Measurements from ENCODE around the gene ATRNL1. TPM values are rescaled to one million over a fixed set of nuclear protein-coding genes. Genes with fewer than 3 reads are reported as not detected.

ATRNL1 gene
- total and polyA plus RNA-seq, 4 donors: 0.40 to 26.9 (median 5.3) TPM

GRCh38 chr10:115933098-115933497, 839.9 kb downstream of the ATRNL1 start:
- Histone ChIP-seq H3K9ac (ENCODE audit: low read depth in 1 of 2, low read length in 2 of 2) (no peak overlapping the region), H3K27me3 (ENCODE audit: control insufficient read depth in 4 of 4, insufficient read depth in 4 of 4, low read length in 3 of 4) (no peaks in the 10 kb centered on the region), H3K27ac (ENCODE audit: low read depth in 1 of 2, low read length in 2 of 2) (no peak overlapping the region), H3K4me1 (ENCODE audit: control insufficient read depth in 4 of 4, insufficient read depth in 4 of 4, low read length in 3 of 4) (no peaks in the 10 kb centered on the region), H3K36me3 (ENCODE audit: control insufficient read depth in 4 of 4, insufficient read depth in 3 of 4, low read depth in 1 of 4, low read length in 3 of 4) (no peaks in the 10 kb centered on the region), H3K9me3 (ENCODE audit: control insufficient read depth in 4 of 4, low read length in 3 of 4) (no peaks in the 10 kb centered on the region), H3K4me3 (ENCODE audit: low read depth in 1 of 3, low read length in 3 of 3) (no peak overlapping the region)
- 97% methylated on average over 2 of the region's 2 CpGs for WGBS
- TF ChIP-seq HNF4A (conservative IDR thresholded peaks at IDR 0.05) (no peak), TAF1 (conservative IDR thresholded peaks at IDR 0.05) (no peak), CTCF (IDR thresholded peaks at IDR 0.05; ENCODE audit: low read depth, low read length, missing input control) (no peak), SP1 (IDR thresholded peaks at IDR 0.05) (no peak), NR2F2 (IDR thresholded peaks at IDR 0.05) (no peak), RXRA (IDR thresholded peaks at IDR 0.05) (no peak), FOXA1 (IDR thresholded peaks at IDR 0.05) (no peak), REST (IDR thresholded peaks at IDR 0.05) (no peak), FOXA2 (IDR thresholded peaks at IDR 0.05) (no peak), ZBTB33 (IDR thresholded peaks at IDR 0.05) (no peak), YY1 (IDR thresholded peaks at IDR 0.05) (no peak), EGR1 (IDR thresholded peaks at IDR 0.05; ENCODE audit: low read depth in 2 of 2) (no peak), HNF4G (IDR thresholded peaks at IDR 0.05) (no peak), MAX (IDR thresholded peaks at IDR 0.05) (no peak), GABPA (IDR thresholded peaks at IDR 0.05 in 1 of 2, conservative IDR thresholded peaks at IDR 0.05 in 1 of 2) (no peak)
- no peak for DNase-seq (ENCODE audit: low spot score)

- H3K27me3 ChIP-seq (ENCODE audit: control insufficient read depth in 4 of 4, insufficient read depth in 4 of 4, low read length in 3 of 4): no peaks in the 10 kb centered on the region
- H3K36me3 ChIP-seq (ENCODE audit: control insufficient read depth in 4 of 4, insufficient read depth in 3 of 4, low read depth in 1 of 4, low read length in 3 of 4): no peaks in the 10 kb centered on the region
- no peak overlapping the region for H3K4me3 ChIP-seq (ENCODE audit: low read depth in 1 of 3, low read length in 3 of 3)
- H3K9ac ChIP-seq (ENCODE audit: low read depth in 1 of 2, low read length in 2 of 2): no peak overlapping the region
- no peaks in the 10 kb centered on the region for H3K9me3 ChIP-seq (ENCODE audit: control insufficient read depth in 4 of 4, low read length in 3 of 4)
- WGBS: 89% methylated on average over 2 of the region's 2 CpGs
- no peak overlapping the region for H3K27ac ChIP-seq (ENCODE audit: low read depth in 1 of 2, low read length in 2 of 2)
- H3K4me1 ChIP-seq (ENCODE audit: control insufficient read depth in 4 of 4, insufficient read depth in 4 of 4, low read length in 3 of 4): no peaks in the 10 kb centered on the region
- DNase-seq (ENCODE audit: low spot score): no peak
- TF ChIP-seq HNF4A (conservative IDR thresholded peaks at IDR 0.05) (no peak), EGR1 (IDR thresholded peaks at IDR 0.05; ENCODE audit: low read depth in 2 of 2) (no peak), GABPA (IDR thresholded peaks at IDR 0.05 in 1 of 2, conservative IDR thresholded peaks at IDR 0.05 in 1 of 2) (no peak), FOXA1 (IDR thresholded peaks at IDR 0.05) (no peak), HNF4G (IDR thresholded peaks at IDR 0.05) (no peak), SP1 (IDR thresholded peaks at IDR 0.05) (no peak), ZBTB33 (IDR thresholded peaks at IDR 0.05) (no peak), RAD21 (IDR thresholded peaks at IDR 0.05) (no peak), ATF3 (IDR thresholded peaks at IDR 0.05) (no peak), YY1 (IDR thresholded peaks at IDR 0.05) (no peak), MAX (IDR thresholded peaks at IDR 0.05) (no peak), NR2F2 (IDR thresholded peaks at IDR 0.05) (no peak), FOXA2 (IDR thresholded peaks at IDR 0.05) (no peak), REST (IDR thresholded peaks at IDR 0.05) (no peak), TAF1 (conservative IDR thresholded peaks at IDR 0.05) (no peak)
Measured at GRCh38 chr10:115935731-115936130, 842.6 kb downstream of the ATRNL1 start.

Data from liver (tissue), 9 donors.